Stimulated activated CD4-positive, alpha-beta T cell treated with anti-CD3 and anti-CD28 coated beads, Interleukin-12 subunit alpha, Interleukin-12 subunit beta, amount 100 ng/mL, for 48 hours (primary cell): Measurements from ENCODE around the gene PTAR1.

ENCODE experiments used
- DNase-seq, 3 donors: peaks; one replicate each; pipeline ENCODE4 v3.0.0-alpha.2; 2020; ENCODE audit warnings: low read depth in 2 of 3, low spot score in 1 of 3

Gene PTAR1

DNA sequence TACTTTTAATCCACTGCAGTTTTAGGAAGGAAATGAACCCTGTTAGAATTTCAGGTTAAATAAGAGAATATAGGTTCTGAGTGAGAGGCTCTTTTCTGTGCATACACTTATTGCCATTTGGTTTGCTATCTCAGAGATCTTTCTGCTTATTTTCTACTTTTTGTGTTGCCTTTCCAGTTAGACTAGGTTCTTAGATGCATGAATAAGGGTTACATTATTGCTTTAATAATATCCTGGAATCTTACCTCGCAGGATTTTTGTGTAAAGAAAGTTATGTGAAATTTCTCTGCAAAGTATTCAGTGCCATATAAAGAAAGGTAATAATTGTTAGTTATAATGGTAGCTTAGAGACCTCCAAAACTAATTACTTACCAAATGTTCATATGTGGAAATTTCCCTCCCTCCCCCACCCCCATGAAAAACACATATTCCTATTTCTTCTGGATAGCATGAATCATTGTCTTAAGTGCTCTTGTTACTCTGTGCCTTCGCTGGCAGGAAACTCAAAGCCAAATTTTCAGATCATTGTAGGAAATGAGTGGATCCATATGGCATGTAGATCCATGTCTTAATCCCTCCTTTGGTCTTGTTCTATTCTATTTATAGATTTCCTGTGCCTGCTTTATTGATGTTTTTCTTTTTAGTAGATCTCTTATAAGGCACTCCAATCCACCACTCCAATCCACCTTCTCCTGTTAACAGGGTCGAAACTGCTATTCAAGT is 84.9 kb downstream of the PTAR1 start:
- DNase-seq, result no peak

DNA sequence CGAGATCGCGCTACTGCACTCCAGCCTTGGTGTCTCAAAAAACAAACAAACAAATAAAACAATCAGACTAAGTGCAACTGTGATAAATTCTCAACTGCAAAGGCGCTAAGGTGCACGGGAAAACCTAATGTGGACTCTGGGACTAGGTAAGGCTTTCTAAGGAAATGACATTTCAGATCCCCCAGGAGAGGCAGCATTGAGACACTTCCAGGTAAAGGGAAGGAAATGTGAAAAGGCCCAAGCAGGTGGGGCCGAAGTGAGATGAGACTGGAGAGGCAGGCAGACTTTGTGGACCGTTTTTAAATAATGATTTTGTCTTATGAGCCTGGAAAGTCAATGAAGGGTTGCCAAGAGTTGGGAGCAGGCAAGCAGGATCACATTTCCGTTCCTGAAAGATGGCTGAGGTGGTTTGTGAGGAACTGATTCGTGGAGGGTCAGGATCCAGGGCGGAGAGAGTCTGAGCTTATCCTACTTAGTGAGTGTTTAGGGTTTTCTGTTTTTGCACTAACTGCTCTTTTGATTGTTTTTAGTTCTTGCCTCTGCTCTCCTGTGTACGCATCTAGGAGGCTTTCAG is 85.6 kb downstream of the PTAR1 start:
- no peak for DNase-seq

DNA sequence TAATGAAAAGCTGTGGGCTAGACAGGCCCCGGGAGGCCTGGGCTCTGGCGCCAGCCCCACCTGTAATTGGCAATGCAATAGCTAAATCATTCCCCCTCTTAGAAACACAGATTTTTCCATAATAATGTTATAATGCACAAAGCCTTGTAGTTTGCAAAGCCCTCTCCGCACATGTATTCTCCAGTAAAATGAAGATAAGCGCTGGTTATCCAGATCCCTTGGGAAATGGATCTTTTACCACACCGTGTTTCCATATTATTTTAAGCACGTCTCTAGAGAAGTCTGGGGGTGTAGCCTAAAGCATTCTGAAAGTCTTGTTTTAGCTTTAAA is 86.5 kb downstream of the PTAR1 start:
- no peak for DNase-seq

DNA sequence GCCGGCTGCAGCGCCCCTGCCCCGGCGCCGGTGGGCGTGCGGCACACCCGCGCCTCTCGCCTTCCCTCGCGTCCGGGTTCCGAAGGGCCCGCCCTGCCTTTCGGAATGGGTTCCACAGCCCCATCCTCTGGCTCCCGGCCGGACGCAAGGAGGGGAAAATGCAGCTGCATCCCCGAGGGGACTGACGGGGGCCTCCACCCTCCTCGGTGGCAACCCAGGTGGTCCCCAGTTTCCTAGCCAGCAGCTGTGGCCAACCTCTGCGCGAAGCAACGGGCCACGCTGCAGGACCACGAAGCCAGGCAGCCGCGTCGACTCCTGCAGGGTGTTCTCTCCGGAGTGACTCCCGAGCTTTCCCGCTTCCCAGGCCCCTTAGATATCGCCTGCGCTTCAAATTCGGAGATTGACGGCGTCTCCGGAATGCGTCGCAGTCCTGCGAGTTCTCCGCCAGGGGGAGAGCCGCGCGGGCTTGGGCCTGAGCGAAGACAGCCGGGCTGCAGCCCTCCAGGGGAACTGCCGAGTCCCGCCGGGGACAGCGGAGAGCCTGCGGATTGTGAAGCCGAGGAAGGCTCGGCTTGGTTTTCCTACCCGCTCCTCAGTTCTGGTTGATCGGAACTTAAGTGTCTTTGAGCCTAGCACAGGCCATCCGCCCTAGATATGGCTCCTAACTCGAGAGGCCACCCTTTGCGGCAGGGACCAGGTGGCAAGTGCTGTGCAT is 87.1 kb downstream of the PTAR1 start:
- DNase-seq, result peak; percentile 57 to 74 (median 64)

DNA sequence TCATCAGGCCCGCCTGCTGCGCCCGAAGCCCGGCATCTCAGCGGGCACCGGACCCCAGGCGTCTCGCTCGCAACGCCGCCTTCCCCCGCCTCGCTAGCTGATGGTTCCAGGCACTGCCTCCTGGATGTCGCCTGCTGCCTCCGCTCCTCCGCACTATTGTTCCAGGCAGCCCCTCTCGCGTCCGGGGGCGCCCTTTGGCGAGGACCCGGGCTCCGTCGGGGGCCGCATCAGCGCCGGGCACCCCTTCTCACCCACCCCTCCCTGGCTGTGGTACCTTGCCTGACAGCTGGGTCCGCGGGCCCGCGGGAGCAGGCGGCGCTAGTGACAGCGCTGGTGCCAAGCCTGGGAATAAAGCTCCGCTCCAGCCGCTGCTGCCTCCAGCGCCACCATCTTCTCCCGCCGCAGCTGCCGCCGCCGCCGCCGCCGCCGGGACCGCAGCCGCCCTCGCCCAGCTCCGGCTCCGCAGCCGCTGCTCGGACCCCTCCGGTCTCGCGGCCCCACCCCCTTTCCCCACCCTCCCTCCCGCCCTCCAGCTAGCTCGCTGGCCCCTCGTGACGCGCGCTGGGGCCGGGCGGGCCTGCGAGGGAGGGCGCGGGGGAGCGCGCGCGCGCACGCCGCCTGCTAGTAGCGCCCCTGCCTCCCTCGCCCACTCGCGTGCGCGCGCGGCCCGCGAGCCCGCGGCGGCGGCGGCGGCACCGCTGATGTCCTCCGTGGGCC is 87.8 kb downstream of the PTAR1 start, which contains the start of gene APBA1:
TSS of gene APBA1 (minus strand) at position 493 of the 717 bp plus-strand sequence.
- peak in 2 of 3 donors; percentile 11 to 28 for DNase-seq

DNA sequence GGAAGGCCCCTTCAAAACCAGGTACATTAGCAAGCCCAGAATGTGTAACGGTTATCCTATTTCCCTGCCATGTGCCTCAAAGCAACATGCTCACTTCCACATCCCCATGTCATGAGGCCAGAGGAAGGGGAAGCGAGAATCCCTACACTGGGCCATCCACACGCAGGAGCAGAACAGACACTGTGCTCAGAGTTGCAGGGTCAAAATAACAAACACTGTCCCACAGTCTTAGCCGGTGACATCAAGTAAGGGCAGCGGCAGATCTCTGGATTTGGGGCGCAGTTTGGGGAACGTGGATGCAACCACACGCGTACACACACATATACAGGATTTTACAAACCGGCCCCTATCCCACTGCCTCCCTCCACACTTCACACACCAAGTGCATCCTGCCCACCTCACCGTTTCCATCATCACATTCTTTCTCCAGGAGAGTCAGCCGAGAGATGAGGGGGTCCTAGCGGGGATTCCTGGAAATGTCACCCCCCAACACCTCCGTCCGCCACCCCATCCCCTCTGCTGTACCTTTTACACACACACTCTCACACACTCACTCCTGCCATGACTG is 88.4 kb downstream of the PTAR1 start:
- DNase-seq, result no peak

DNA sequence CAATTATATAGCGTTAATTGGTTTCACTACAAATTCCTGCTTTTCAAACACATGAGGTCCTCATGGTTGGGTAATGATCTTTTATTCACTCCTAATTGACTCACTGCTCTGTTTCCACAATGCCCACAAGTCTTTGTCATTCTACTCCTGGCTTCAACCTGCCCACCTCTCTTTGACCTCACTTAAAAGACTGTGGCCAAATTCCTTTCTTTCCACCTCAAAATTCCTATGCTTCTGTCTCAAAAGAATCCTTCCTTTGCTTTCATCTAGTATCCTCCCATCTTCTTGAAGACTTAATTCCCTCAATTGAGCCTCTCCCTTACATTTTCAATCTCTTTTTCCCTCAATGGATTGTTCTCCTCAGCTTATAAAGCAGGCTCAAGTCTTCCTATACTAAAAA is 92.5 kb downstream of the PTAR1 start:
- DNase-seq, result no peak

DNA sequence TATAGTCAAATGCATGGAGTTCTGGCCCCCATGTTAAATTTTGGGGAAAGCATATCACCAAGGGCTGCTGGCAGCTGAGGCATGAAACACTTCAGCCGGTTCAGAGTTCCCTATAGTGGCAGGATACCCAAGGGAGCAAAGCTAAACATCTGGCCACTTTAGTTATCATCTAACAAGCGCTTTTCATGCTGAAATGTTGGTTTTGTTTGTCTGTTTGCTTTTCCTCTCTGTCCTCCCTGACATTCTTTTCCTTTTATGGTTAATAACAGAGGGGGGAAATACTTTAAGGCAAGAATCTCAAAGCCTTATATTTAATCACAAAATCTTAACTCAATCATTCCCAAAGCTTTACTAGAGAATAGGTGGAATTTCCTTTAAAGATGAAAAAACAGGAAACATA is 99.5 kb downstream of the PTAR1 start:
- DNase-seq, result no peak
